HepG2 (cell line): ENCODE data around the gene CD79A. TPM values are rescaled to one million over a fixed set of nuclear protein-coding genes. Genes with fewer than 3 reads are reported as not detected.

Experiments used
- ATF3 ChIP-seq: sonication (generic); formaldehyde crosslinking; IDR thresholded peaks from 2 replicates; pipeline ENCODE4 v1.4.0; 2020; ENCODE audit warnings: missing genetic modification reagents
- ERF ChIP-seq: IDR thresholded peaks from 2 replicates; pipeline ENCODE4 v1.6.1; 2018; ENCODE audit warnings: missing biosample characterization, missing genetic modification reagents
- ESRRA ChIP-seq: sonication (generic); formaldehyde crosslinking; IDR thresholded peaks from 2 replicates; pipeline ENCODE4 v1.5.1; 2020; ENCODE audit warnings: mild to moderate bottlenecking, low read depth, missing genetic modification reagents
- FOXC1 ChIP-seq: sonication (generic); formaldehyde crosslinking; IDR thresholded peaks from 2 replicates; pipeline ENCODE4 v1.8.0; 2022; ENCODE audit warnings: mild to moderate bottlenecking, missing genetic modification reagents, borderline replicate concordance
- IKZF4 ChIP-seq: sonication (generic); formaldehyde crosslinking; IDR thresholded peaks from 2 replicates; pipeline ENCODE4 v1.5.1; 2020; ENCODE audit warnings: borderline replicate concordance, mild to moderate bottlenecking, low read depth, missing genetic modification reagents; ENCODE audit errors: not compliant biosample characterization
- JUND ChIP-seq: sonication (generic); formaldehyde crosslinking; IDR thresholded peaks from 2 replicates; pipeline ENCODE4 v1.8.0; 2022; ENCODE audit warnings: mild to moderate bottlenecking, missing genetic modification reagents
- MYPOP ChIP-seq: sonication (generic); formaldehyde crosslinking; IDR thresholded peaks from 2 replicates; pipeline ENCODE4 v1.8.1; 2023; ENCODE audit warnings: mild to moderate bottlenecking, moderate library complexity, missing genetic modification reagents
- POGZ ChIP-seq: sonication (generic); formaldehyde crosslinking; IDR thresholded peaks from 2 replicates; pipeline ENCODE4 v1.4.0; 2020; ENCODE audit warnings: mild to moderate bottlenecking, missing genetic modification reagents
- SNAPC2 ChIP-seq: sonication (generic); formaldehyde crosslinking; IDR thresholded peaks from 2 replicates; pipeline ENCODE4 v1.8.1; 2022; ENCODE audit warnings: mild to moderate bottlenecking, missing genetic modification reagents
- SPEN ChIP-seq: sonication (generic); formaldehyde crosslinking; IDR thresholded peaks from 2 replicates; pipeline ENCODE4 v1.5.1; 2020; ENCODE audit warnings: low read depth, mild to moderate bottlenecking, missing genetic modification reagents
- THRA ChIP-seq: sonication (generic); formaldehyde crosslinking; IDR thresholded peaks from 2 replicates; pipeline ENCODE4 v1.4.0; 2020; ENCODE audit warnings: missing genetic modification reagents, borderline replicate concordance
- XRCC5 ChIP-seq: fragments of 200-400 bp; formaldehyde crosslinking; optimal IDR thresholded peaks from 2 replicates; pipeline ENCODE3; 2017; ENCODE audit warnings: mild to moderate bottlenecking, low read length
- ZBTB2 ChIP-seq: sonication (generic); formaldehyde crosslinking; IDR thresholded peaks from 2 replicates; pipeline ENCODE4 v1.8.0; 2022; ENCODE audit warnings: low read depth, missing genetic modification reagents
- ZBTB43 ChIP-seq: sonication (generic); formaldehyde crosslinking; conservative IDR thresholded peaks from 2 replicates; pipeline ENCODE4 v1.4.0; 2020; ENCODE audit warnings: missing genetic modification reagents
- ZMYM2 ChIP-seq: sonication (generic); formaldehyde crosslinking; IDR thresholded peaks from 2 replicates; pipeline ENCODE4 v1.8.0; 2022; ENCODE audit warnings: mild to moderate bottlenecking, missing genetic modification reagents
- ZMYM3 ChIP-seq: sonication (generic); formaldehyde crosslinking; IDR thresholded peaks from 2 replicates; pipeline ENCODE4 v1.5.1; 2020; ENCODE audit warnings: mild to moderate bottlenecking, missing genetic modification reagents
- ZNF33B ChIP-seq: sonication (generic); formaldehyde crosslinking; IDR thresholded peaks from 2 replicates; pipeline ENCODE4 v1.5.1; 2020; ENCODE audit warnings: mild to moderate bottlenecking, missing genetic modification reagents
- ZNF446 ChIP-seq: sonication (generic); formaldehyde crosslinking; IDR thresholded peaks from 2 replicates; pipeline ENCODE4 v1.5.0; 2020; ENCODE audit warnings: mild to moderate bottlenecking, missing genetic modification reagents
- ZNF878 ChIP-seq: sonication (generic); formaldehyde crosslinking; IDR thresholded peaks from 2 replicates; pipeline ENCODE4 v1.8.1; 2023; ENCODE audit warnings: mild to moderate bottlenecking, missing genetic modification reagents, moderate library complexity
- ZSCAN5A ChIP-seq: sonication (generic); formaldehyde crosslinking; IDR thresholded peaks from 2 replicates; pipeline ENCODE4 v1.8.0; 2022; ENCODE audit warnings: mild to moderate bottlenecking, missing genetic modification reagents, borderline replicate concordance
- polyA plus RNA-seq, 8 experiments: library from polyadenylated mRNA; depleted of rRNA in 3 of 8; stranded (reverse) in 7 of 8; unstranded in 1 of 8; fragments of >200 nt; fragmentation: Illumina TruSeq in 4 of 8; extraction: Trizol in 4 of 8; gene quantifications; 2 replicates each; pipeline versions ENCODE4 v1.2.1 to v1.2.3, GENCODE V29; 2011 to 2016; ENCODE audit warnings: low read depth in 4 of 8, missing spikeins in 1 of 8, mixed read lengths in 1 of 8; ENCODE audit not compliant: insufficient read depth in 1 of 8
- total RNA-seq, 5 experiments: library from RNA; depleted of rRNA; stranded (reverse); fragments of >200 nt; fragmentation: Illumina TruSeq; extraction: Trizol; gene quantifications; 2 replicates each; pipeline ENCODE4 v1.2.3, GENCODE V29; 2016; ENCODE audit warnings: low read depth in 1 of 5

The CD79A gene
- total and polyA plus RNA-seq, 2 of the 13 experiments (the other 11 are each of a cell fraction or from before 2014, with no cell fraction given) = 0.24 to 0.33 TPM

- TF ChIP-seq THRA (CRISPR knock-in tag) (peak; percentile 69), ESRRA (CRISPR knock-in tag) (peak; percentile 70), XRCC5 (peak; percentile 82), ATF3 (peak; percentile 83), ZNF33B (CRISPR knock-in tag) (no peak), ZNF446 (CRISPR knock-in tag) (no peak), POGZ (CRISPR knock-in tag) (0 out of 2 replicates have a peak, but pooled peaks have one; percentile 21), ZBTB43 (no peak; the same call in 1 of the 2 replicates), ZMYM3 (CRISPR knock-in tag) (peak; percentile 30; the same call in 1 of the 2 replicates), MYPOP (0 out of 2 replicates have a peak, but pooled peaks have one; percentile 43), ZNF878 (no peak), JUND (no peak), FOXC1 (CRISPR knock-in tag) (no peak), ZBTB2 (CRISPR knock-in tag) (peak; percentile 51; the same call in 1 of the 2 replicates), SPEN (CRISPR knock-in tag) (no peak), SNAPC2 (CRISPR knock-in tag) (no peak), ZSCAN5A (CRISPR knock-in tag) (no peak), IKZF4 (CRISPR knock-in tag) (no peak), ZMYM2 (CRISPR knock-in tag) (no peak), ERF (peak; percentile 84)
These were observed 10.8 kb downstream of the CD79A start (continued) for GRCh38 chr19:41887711-41888382.
